ENCODE measurements around the gene DERL3. TPM values are rescaled to one million over a fixed set of nuclear protein-coding genes. Genes with fewer than 3 reads are reported as not detected.
A peak's percentile ranks its signal among the peaks of the same experiment; 100 is the strongest.

Gene DERL3
- total RNA-seq, 4 donors from 2014 or later = 1.9 to 20.0 (median 3.1) TPM

GRCh38 chr22:23841736-23842445 is 3.1 kb upstream of the DERL3 start:
- H3K27ac ChIP-seq = peak overlapping the region in 2 of 4 donors; percentile 30 to 32

GRCh38 chr22:23841292-23841691 is 2.5 kb upstream of the DERL3 start:
- H3K9me3 ChIP-seq = no peaks in the 10 kb centered on the region
- no peak overlapping the region for H3K4me3 ChIP-seq
- no peaks in the 10 kb centered on the region for H3K36me3 ChIP-seq
- no peak for DNase-seq
- intact Hi-C loops (cut with DNase I; ENCODE audit: low total_unique reads) (no loop called here), in situ Hi-C loops (cut with MboI; ENCODE audit: low pct_ligation_motif_present in 1 of 4, low pct_unique_long_range_greater_than_20kb in 1 of 4, low sequenced_read_pairs in 3 of 4) (loop anchor here in 2 of 4 donors (10.0 to 25.0 kb wide), 2 partner anchors 56 to 304 kb away; partner anchors contain the start of gene SMARCB1 (in 2 of the 2))
- peak overlapping the region in 2 of 4 donors; percentile 30 to 32 for H3K27ac ChIP-seq
- TF ChIP-seq POLR2AphosphoS5 (IDR thresholded peaks at IDR 0.05) (no peak), EP300 (IDR thresholded peaks at IDR 0.05; ENCODE audit: low read depth) (no peak), CTCF (IDR thresholded peaks at IDR 0.05) (no peak), POLR2A (IDR thresholded peaks at IDR 0.05) (no peak)
- WGBS, 2 donors (ENCODE audit: low coverage in 1 of 2) = 68 to 83% methylated on average over 2 to 5 of the region's 5 CpGs
- H3K4me1 ChIP-seq = peaks cover 15 to 34% (median 19%) of the 10 kb centered on the region in 4 donors
- no peaks in the 10 kb centered on the region for H3K27me3 ChIP-seq

More at GRCh38 chr22:23841736-23842445, 3.1 kb upstream of the DERL3 start:
- Histone ChIP-seq H3K36me3 (no peaks in the 10 kb centered on the region), H3K27me3 (no peaks in the 10 kb centered on the region), H3K4me3 (no peak overlapping the region), H3K9me3 (no peaks in the 10 kb centered on the region), H3K4me1 (peaks cover 15 to 34% (median 19%) of the 10 kb centered on the region in 4 donors)
- intact Hi-C loops (cut with DNase I; ENCODE audit: low total_unique reads) (no loop called here), in situ Hi-C loops (cut with MboI; ENCODE audit: low pct_ligation_motif_present in 1 of 4, low pct_unique_long_range_greater_than_20kb in 1 of 4, low sequenced_read_pairs in 3 of 4) (loop anchor here in 2 of 4 donors (10.0 to 25.0 kb wide), 2 partner anchors 57 to 305 kb away; partner anchors contain the start of gene SMARCB1 (in 2 of the 2))
- TF ChIP-seq CTCF (IDR thresholded peaks at IDR 0.05) = no peak
- TF ChIP-seq EP300 (IDR thresholded peaks at IDR 0.05; ENCODE audit: low read depth) = no peak
- no peak for TF ChIP-seq POLR2A (IDR thresholded peaks at IDR 0.05)
- TF ChIP-seq POLR2AphosphoS5 (IDR thresholded peaks at IDR 0.05) = no peak
- no peak for DNase-seq
- WGBS, 2 donors (ENCODE audit: low coverage in 1 of 2) = 88 to 100% methylated on average over 1 to 20 of the region's 20 CpGs

DNA sequence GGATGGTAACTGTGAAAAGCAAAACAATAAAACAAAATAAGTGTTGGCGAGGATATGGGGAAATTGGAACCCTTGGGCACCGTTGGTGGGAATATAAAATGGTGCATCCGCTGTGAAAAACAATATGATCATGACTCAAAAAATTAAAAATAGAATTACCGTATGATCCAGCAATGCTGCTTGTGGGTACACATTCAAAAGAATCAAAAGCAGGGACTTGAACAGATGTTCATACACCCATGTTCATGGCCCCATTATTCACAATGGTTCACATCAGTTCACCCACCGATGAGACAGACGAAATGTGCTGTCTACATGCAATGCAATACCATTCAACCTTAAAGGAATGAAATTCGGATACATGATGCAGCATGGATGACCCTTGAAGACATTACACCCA is 1.2 kb upstream of the DERL3 start:
- Histone ChIP-seq H3K9me3 (no peaks in the 10 kb centered on the region), H3K27me3 (no peaks in the 10 kb centered on the region), H3K36me3 (no peaks in the 10 kb centered on the region), H3K4me1 (peaks cover 13 to 25% (median 17%) of the 10 kb centered on the region in 4 donors), H3K4me3 (no peak overlapping the region), H3K27ac (peak overlapping the region in 1 of 4 donors; percentile 64)
- 80 to 87% methylated on average over 2 to 7 of the region's 7 CpGs for WGBS, 2 donors (ENCODE audit: low coverage in 1 of 2)
- DNase-seq = no peak
- in situ Hi-C loops (cut with MboI; ENCODE audit: low pct_ligation_motif_present in 1 of 4, low pct_unique_long_range_greater_than_20kb in 1 of 4, low sequenced_read_pairs in 3 of 4) = loop anchor here in 2 of 4 donors (10.0 to 25.0 kb wide), 2 partner anchors 55 to 303 kb away; partner anchors contain the start of gene SMARCB1 (in 2 of the 2)
- TF ChIP-seq POLR2A (IDR thresholded peaks at IDR 0.05) = no peak
- intact Hi-C loops (cut with DNase I; ENCODE audit: low total_unique reads) = no loop called here

DNA sequence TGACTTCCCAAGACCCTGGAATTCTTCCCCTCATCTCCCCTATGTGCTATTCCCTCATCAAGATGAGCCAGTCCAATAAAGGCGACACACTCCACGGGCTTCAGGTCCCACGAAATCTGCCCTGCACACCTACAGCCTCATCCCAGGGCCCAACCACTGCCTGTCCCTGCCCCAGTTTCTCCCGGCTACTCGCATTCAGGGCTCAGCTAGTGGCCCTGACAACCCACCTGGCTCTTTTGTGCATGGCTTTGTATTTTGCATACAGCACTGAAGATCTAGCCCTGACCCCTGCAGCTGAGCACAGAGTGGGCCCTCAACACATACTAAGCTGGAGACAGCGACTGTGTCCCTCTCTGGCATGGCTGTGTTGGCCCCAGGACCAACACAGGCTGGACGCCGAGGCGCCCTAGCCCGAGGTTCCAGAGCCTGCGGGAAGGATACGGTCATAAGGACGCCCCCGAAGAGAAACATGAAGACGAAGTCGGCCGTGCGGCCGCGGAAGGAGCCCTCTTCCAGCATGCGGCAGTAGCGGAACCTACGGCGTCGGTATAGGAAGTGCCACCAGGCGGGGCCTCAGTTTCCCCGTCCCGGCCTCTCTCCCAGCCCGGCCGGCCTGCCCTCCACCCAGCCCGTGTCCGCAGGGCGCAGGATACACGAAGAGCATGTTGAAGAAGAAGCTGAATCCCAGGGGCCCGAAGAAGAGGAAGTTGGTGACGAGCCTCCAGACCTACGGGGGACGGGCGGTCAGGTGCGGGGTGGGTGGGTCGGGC is 710 bp downstream of the DERL3 start:
- Histone ChIP-seq H3K27ac (peak overlapping the region; percentile 7 to 69 (median 38)), H3K9me3 (no peaks in the 10 kb centered on the region), H3K4me1 (peaks cover 13 to 18% (median 16%) of the 10 kb centered on the region in 4 donors), H3K36me3 (peaks cover 0 to 16% (median 3%) of the 10 kb centered on the region in 4 donors), H3K27me3 (no peaks in the 10 kb centered on the region), H3K4me3 (peak overlapping the region in 3 of 4 donors; percentile 31 to 57 (median 33))
- intact Hi-C loops (cut with DNase I; ENCODE audit: low total_unique reads) = no loop called here
- TF ChIP-seq CTCF (IDR thresholded peaks at IDR 0.05) (no peak), POLR2AphosphoS5 (IDR thresholded peaks at IDR 0.05) (no peak), POLR2A (IDR thresholded peaks at IDR 0.05) (no peak), EP300 (IDR thresholded peaks at IDR 0.05; ENCODE audit: low read depth) (no peak)
- DNase-seq = no peak
- 44 to 100% methylated on average over 2 to 41 of the region's 41 CpGs for WGBS, 2 donors (ENCODE audit: low coverage in 1 of 2)
- in situ Hi-C loops (cut with MboI; ENCODE audit: low pct_ligation_motif_present in 1 of 4, low pct_unique_long_range_greater_than_20kb in 1 of 4, low sequenced_read_pairs in 3 of 4) = loop anchor here in 1 of 4 donors (25.0 kb wide), 1 partner anchor 301 kb away; no protein-coding TSS in a partner anchor

All from transverse colon (tissue), 4 donors.